K562 (cell line): ENCODE measurements around the gene DGCR6L. TPM values are rescaled to one million over a fixed set of nuclear protein-coding genes. Genes with fewer than 3 reads are reported as not detected.
A peak's percentile ranks its signal among the peaks of the same experiment; 100 is the strongest.
"Not testable (repeated sequence)": the region's sequence is repeated elsewhere in the genome, so short reads cannot be mapped to it uniquely, and the experiment has no call there.

Experiments used
- ATAC-seq: fragments of 200-7000 bp; cut with Tn5 transposase; 3 replicates; pipeline ENCODE4 v1.9.1; 2020; ENCODE audit warnings: moderate library complexity
- BruUV-seq: library from RNA; stranded (reverse); fragments of 400-500 nt; replicated peaks from 2 replicates; lab custom pipeline; 2021; lab: Mats Ljungman, UMichigan
- CTCF ChIA-PET: fragments of 300-600 bp; formaldehyde crosslinking; extraction: SDS; loops from one replicate; lab custom pipeline; 2021; ENCODE audit warnings: low intra/inter-chr PET ratio; lab: Yijun Ruan, JAX
- POLR2A ChIA-PET: fragments of 300-600, 350-650 bp; sonication (Branson Sonifier 250); formaldehyde crosslinking; extraction: SDS; loops from one replicate; lab custom pipeline; 2021; ENCODE audit warnings: antibody characterized with exemption, inconsistent platforms; lab: Yijun Ruan, JAX
- DNase-seq, 4 experiments: peaks; one replicate each; pipeline versions ENCODE4 v3.0.0 to v3.0.0-alpha.2; 2011 to 2018; ENCODE audit warnings: low spot score in 3 of 4, mixed read lengths in 3 of 4; ENCODE audit errors: extremely low read depth in 1 of 4
- FAIRE-seq: peaks from 2 replicates; lab custom pipeline; 2011; peaks lifted over from hg19 to GRCh38; lab: Jason Lieb, UNC
- H2AFZ ChIP-seq: 2 replicates; pipeline ENCODE4 v1.6.0; 2011; ENCODE audit warnings: low read depth, low read length, control low read depth, inconsistent platforms
- H3K27ac ChIP-seq: fragments of 200-600 bp; 3 replicates; pipeline ENCODE4 v1.8.0; 2011; ENCODE audit warnings: low read depth, mild to moderate bottlenecking, control low read depth, inconsistent platforms, low read length, moderate library complexity, mixed read lengths; ENCODE audit errors: extremely low read depth
- H3K27me3 ChIP-seq, 2 experiments: fragments of 300-600 bp in 1 of 2; 2 replicates in 1 of 2; 3 replicates in 1 of 2; pipeline versions ENCODE4 v1.6.0 to v1.8.0; 2011; ENCODE audit warnings: inconsistent platforms in 2 of 2, low read length in 2 of 2, mild to moderate bottlenecking in 1 of 2, mixed read lengths in 1 of 2, moderate library complexity in 1 of 2; ENCODE audit not compliant: control insufficient read depth in 2 of 2, insufficient read depth in 2 of 2
- H3K36me3 ChIP-seq: fragments of 300-600 bp; 3 replicates; pipeline ENCODE4 v1.8.0; 2011; ENCODE audit warnings: mild to moderate bottlenecking, low read length, inconsistent platforms; ENCODE audit not compliant: control insufficient read depth, insufficient read depth
- H3K4me1 ChIP-seq, 2 experiments: fragments of 200-600 bp in 1 of 2; replicated peaks in 1 of 2; 2 replicates in 1 of 2; 3 replicates in 1 of 2; pipeline versions ENCODE4 v1.5.1 to v1.8.0; 2011; ENCODE audit warnings: inconsistent platforms in 2 of 2, low read length in 2 of 2, mild to moderate bottlenecking in 1 of 2, mixed read lengths in 1 of 2, moderate library complexity in 1 of 2; ENCODE audit not compliant: control insufficient read depth in 2 of 2, insufficient read depth in 2 of 2
- H3K4me2 ChIP-seq: 2 replicates; pipeline ENCODE4 v1.6.1; 2011; ENCODE audit warnings: low read length, control low read depth, inconsistent platforms, mixed read lengths; ENCODE audit not compliant: insufficient read depth
- H3K4me3 ChIP-seq: fragments of 200-600 bp; sonication (generic), shearing (Covaris generic); 2 replicates; pipeline ENCODE4 v1.5.1; 2016; ENCODE audit warnings: control low read depth, inconsistent platforms
- H3K79me2 ChIP-seq: fragments of 200-600 bp; 3 replicates; pipeline ENCODE4 v1.8.0; 2011; ENCODE audit warnings: low read length, inconsistent platforms; ENCODE audit not compliant: control insufficient read depth, insufficient read depth
- H3K9ac ChIP-seq, 2 experiments: 2 replicates each; pipeline versions ENCODE4 v1.6.0 to v1.6.1; 2011; ENCODE audit warnings: low read depth in 2 of 2, low read length in 2 of 2, control low read depth in 1 of 2, inconsistent platforms in 1 of 2, mild to moderate bottlenecking in 1 of 2, mixed read lengths in 1 of 2; ENCODE audit not compliant: insufficient read depth in 1 of 2
- H3K9me1 ChIP-seq: one replicate; pipeline ENCODE4 v1.6.0; 2011; ENCODE audit warnings: inconsistent platforms, mild to moderate bottlenecking, low read length, moderate library complexity; ENCODE audit not compliant: control insufficient read depth, insufficient read depth
- H3K9me3 ChIP-seq: replicated peaks from 2 replicates; pipeline ENCODE4 v1.5.1; 2011; ENCODE audit warnings: low read depth, low read length, inconsistent platforms; ENCODE audit not compliant: control insufficient read depth, insufficient read depth
- H4K20me1 ChIP-seq: replicated peaks from 2 replicates; pipeline ENCODE4 v1.6.1; 2011; ENCODE audit warnings: low read length, inconsistent platforms, mixed read lengths; ENCODE audit not compliant: control insufficient read depth, insufficient read depth
- BHLHE40 ChIP-seq: IDR thresholded peaks from 2 replicates; pipeline ENCODE4 v1.6.1; 2011; ENCODE audit warnings: low read length, improper control_type of control experiment
- CBFA2T3 ChIP-seq: fragments of 450-650 bp; IDR thresholded peaks from 2 replicates; pipeline ENCODE4 v1.6.1; 2017
- KAT2B ChIP-seq: IDR thresholded peaks from one replicate; pipeline ENCODE4 v1.6.1; 2012; ENCODE audit warnings: low read depth, mild to moderate bottlenecking, control low read depth, inconsistent platforms, low read length, moderate library complexity
- PURB ChIP-seq: sonication (generic); formaldehyde crosslinking; IDR thresholded peaks from 2 replicates; pipeline ENCODE4 v1.9.0; 2021; ENCODE audit warnings: low read depth, mild to moderate bottlenecking, missing genetic modification reagents
- SAP30 ChIP-seq: fragments of 200-600 bp; sonication (generic); IDR thresholded peaks from 2 replicates; pipeline ENCODE4 v1.6.1; 2012; ENCODE audit warnings: borderline replicate concordance, low read depth, mild to moderate bottlenecking, moderate library complexity, low read length, control low read depth, inconsistent platforms; ENCODE audit not compliant: insufficient read depth, poor library complexity, severe bottlenecking
- SMAD1 ChIP-seq: fragments of 150-350 bp; IDR thresholded peaks from 2 replicates; pipeline ENCODE4 v1.6.1; 2014; ENCODE audit warnings: low read length, low read depth; ENCODE audit not compliant: partially characterized antibody
- TCF15 ChIP-seq: fragments of 250-450 bp; sonication (Bioruptor Pico); IDR thresholded peaks from 2 replicates; pipeline ENCODE4 v1.8.0; 2022; ENCODE audit warnings: moderate library complexity, mild to moderate bottlenecking, inconsistent platforms
- TEAD2 ChIP-seq: fragments of 450-650 bp; IDR thresholded peaks from 2 replicates; pipeline ENCODE4 v1.6.1; 2016; ENCODE audit warnings: missing genetic modification characterization, control low read depth, missing compliant biosample characterization
- TGIF2 ChIP-seq: sonication (generic); formaldehyde crosslinking; IDR thresholded peaks from 2 replicates; pipeline ENCODE4 v1.8.1; 2022; ENCODE audit warnings: mild to moderate bottlenecking, missing genetic modification reagents, moderate library complexity
- WHSC1 ChIP-seq: IDR thresholded peaks from one replicate; pipeline ENCODE4 v1.6.1; 2012; ENCODE audit warnings: low read length, control low read depth, inconsistent platforms
- ZNF277 ChIP-seq: fragments of 250-450 bp; sonication (Bioruptor Pico); IDR thresholded peaks from 2 replicates; pipeline ENCODE4 v1.8.0; 2022; ENCODE audit warnings: inconsistent platforms, mild to moderate bottlenecking, moderate library complexity, borderline replicate concordance
- ZNF740 ChIP-seq, 3 experiments: fragments of 200-800 bp in 1 of 3; sonication (Bioruptor generic) in 1 of 3; sonication (generic) in 1 of 3; formaldehyde crosslinking in 1 of 3; IDR thresholded peaks; 2 replicates each; pipeline versions ENCODE4 v1.6.1 to v1.8.0; 2016 to 2022; ENCODE audit warnings: mild to moderate bottlenecking in 2 of 3, missing compliant biosample characterization in 2 of 3, missing genetic modification characterization in 2 of 3, missing genetic modification reagents in 1 of 3
- WGBS: fragments of 100-300 bp; shearing (Covaris generic); methylation state at CpG from one replicate; pipeline ENCODE4 v1.1.6; 2016; ENCODE audit warnings: low coverage, mixed read lengths; ENCODE audit not compliant: insufficient coverage; ENCODE audit errors: missing lambda C conversion rate; 5-methylcytosine and 5-hydroxymethylcytosine counted together
- in situ Hi-C: fragments of 300-500 bp; cut with MboI; formaldehyde crosslinking; loops from 4 replicates; pipeline ENCODE4 v1.15.0; 2018; ENCODE audit warnings: inconsistent platforms, mixed read lengths
- intact Hi-C: fragments of 100-400 bp; cut with micrococcal nuclease; formaldehyde crosslinking; loops from 2 replicates; pipeline ENCODE4 v1.14.2; 2022
- polyA plus RNA-seq, 8 experiments: library from polyadenylated mRNA; depleted of rRNA in 4 of 8; stranded (reverse) in 5 of 8; unstranded in 3 of 8; fragments of >200 nt; fragmentation: Nextera tagmentation in 2 of 8; fragmentation: Illumina TruSeq in 1 of 8; extraction: Ambion mirVana in 2 of 8; extraction: Trizol in 1 of 8; gene quantifications; 2 replicates each; pipeline versions ENCODE4 v1.2.1 to v1.2.3, GENCODE V29; 2011 to 2014; ENCODE audit warnings: inconsistent platforms in 1 of 8, missing spikeins in 1 of 8
- total RNA-seq, 7 experiments: library from RNA; depleted of rRNA in 6 of 7; stranded (reverse); fragments of >200 nt in 6 of 7; fragmentation: Illumina TruSeq in 2 of 7; extraction: Trizol in 2 of 7; gene quantifications; 2 replicates each; pipeline versions ENCODE4 v1.2.1 to v1.2.3, GENCODE V29; 2011 to 2021; ENCODE audit warnings: low replicate concordance in 1 of 7

Gene DGCR6L
- total and polyA plus RNA-seq, 9 of the 15 experiments (the other 6 are each of a cell fraction or from before 2014, with no cell fraction given): 3.6 to 151 (median 51.0) TPM

GRCh38 chr22:20325996-20326395 lies 6.1 kb upstream of the DGCR6L start:
- H3K36me3 ChIP-seq, FAIRE-seq, H3K27ac ChIP-seq, H3K9ac ChIP-seq, H3K4me2 ChIP-seq, CTCF ChIA-PET, H3K4me3 ChIP-seq, POLR2A ChIA-PET, H3K9me1 ChIP-seq, intact Hi-C loops, ATAC-seq, H2AFZ ChIP-seq, H3K79me2 ChIP-seq, H3K9me3 ChIP-seq, H3K27me3 ChIP-seq, BruUV-seq, H4K20me1 ChIP-seq: not testable (repeated sequence)
- peak in 1 of 4 experiments; percentile 0 for DNase-seq
- 0% methylated on average over 1 of the region's 1 CpG for WGBS
- H3K4me1 ChIP-seq: peaks cover 4 to 17% of the 10 kb centered on the region in 2 experiments
- in situ Hi-C loops: loop anchor here (5.0 to 25.0 kb wide), 4 partner anchors 1011 to 1671 kb away; partner anchors contain the start of gene PPIL2

- 61% methylated on average over 5 of the region's 5 CpGs for WGBS
- Histone ChIP-seq H3K36me3 (no peaks in the 10 kb centered on the region), H3K27me3 (no peaks in the 10 kb centered on the region), H3K27ac (no peak overlapping the region), H3K79me2 (peaks cover 14% of the 10 kb centered on the region), H3K4me3 (no peak overlapping the region), H4K20me1 (no peaks in the 10 kb centered on the region), H3K9me3 (no peaks in the 10 kb centered on the region; the same call in 1 of the 2 replicates), H3K9ac (no peak overlapping the region), H3K4me2 (no peak overlapping the region), H3K9me1 (no peaks in the 10 kb centered on the region), H2AFZ (no peak overlapping the region), H3K4me1 (peaks cover 10 to 35% of the 10 kb centered on the region in 2 experiments)
- CTCF ChIA-PET: interaction anchor here (0.6 kb wide), 1 partner anchor 103 kb away, joined by 3 read pairs; no protein-coding TSS in a partner anchor
- POLR2A ChIA-PET: interaction anchor here (1.6 kb wide), 1 partner anchor 11 kb away, joined by 4 read pairs; no protein-coding TSS in a partner anchor
- DNase-seq (peak in 1 of 4 experiments; percentile 26), FAIRE-seq (no peak), ATAC-seq (no peak)
- in situ Hi-C loops: loop anchor here (10.0 to 25.0 kb wide), 2 partner anchors 1669 to 1912 kb away; no protein-coding TSS in a partner anchor
- BruUV-seq: no TSS peak
- intact Hi-C loops: no loop called here
- TF ChIP-seq TEAD2: no peak
- no peak for TF ChIP-seq BHLHE40
- TF ChIP-seq WHSC1: no peak
- no peak for TF ChIP-seq CBFA2T3
- 0 out of 2 replicates have a peak, but pooled peaks have one; percentile 32 for TF ChIP-seq ZNF277 (CRISPR knock-in tag)
- TF ChIP-seq SMAD1: peak; percentile 37
- TF ChIP-seq ZNF740 (CRISPR knock-in tag; IDR thresholded peaks at IDR 0.05): no peak
- no peak for TF ChIP-seq ZNF740 (tag; IDR thresholded peaks at IDR 0.05)
- TF ChIP-seq PURB (CRISPR knock-in tag): no peak
- no peak for TF ChIP-seq SAP30
- TF ChIP-seq TCF15 (CRISPR knock-in tag): 0 out of 2 replicates have a peak, but pooled peaks have one; percentile 37
- no peak for TF ChIP-seq TGIF2
- TF ChIP-seq KAT2B: no peak
These were observed 4.3 kb upstream of the DGCR6L start for GRCh38 chr22:20324139-20324516.
